Activated CD4-positive, alpha-beta memory T cell treated with anti-CD3 and anti-CD28 coated beads, Interleukin-2, amount 10 ng/mL, durations not matched to agents 7 days and 5 days (primary cell): ENCODE data around the gene KAT8. TPM values are rescaled to one million over a fixed set of nuclear protein-coding genes. Genes with fewer than 3 reads are reported as not detected.

ENCODE experiments used
- CTCF ChIA-PET: fragments of 350-600 bp; sonication (Branson Sonifier 250); formaldehyde crosslinking; loops from one replicate; lab custom pipeline; 2021; ENCODE audit warnings: antibody characterized with exemption, inconsistent platforms; lab: Charles Lee
- POLR2A ChIA-PET: fragments of 350-600 bp; sonication (Branson Sonifier 250); formaldehyde crosslinking; loops from one replicate; lab custom pipeline; 2021; ENCODE audit warnings: antibody characterized with exemption; lab: Charles Lee
- DNase-seq: peaks from one replicate; pipeline ENCODE4 v3.0.0-alpha.2; 2020
- H3K27ac Mint-ChIP-seq: one replicate; pipeline ENCODE4 v1.8.0; 2021; ENCODE audit warnings: mild to moderate bottlenecking, mixed read lengths
- H3K27me3 Mint-ChIP-seq: one replicate; pipeline ENCODE4 v1.8.0; 2021; ENCODE audit warnings: mixed read lengths
- H3K36me3 Mint-ChIP-seq: one replicate; pipeline ENCODE4 v1.8.0; 2021; ENCODE audit warnings: low read depth, mixed read lengths
- H3K4me1 Mint-ChIP-seq: one replicate; pipeline ENCODE4 v1.8.0; 2021; ENCODE audit warnings: mixed read lengths
- H3K4me3 Mint-ChIP-seq: one replicate; pipeline ENCODE4 v1.8.0; 2021; ENCODE audit warnings: mild to moderate bottlenecking, mixed read lengths
- H3K9me3 Mint-ChIP-seq: one replicate; pipeline ENCODE4 v1.8.0; 2021; ENCODE audit warnings: mixed read lengths
- total RNA-seq, 2 experiments: library from RNA; stranded (reverse); gene quantifications; one replicate each; pipeline ENCODE4 v1.2.3, GENCODE V29; 2021

KAT8 gene
- total RNA-seq, 2 experiments from 2014 or later: 43.7 to 44.3 TPM

DNA sequence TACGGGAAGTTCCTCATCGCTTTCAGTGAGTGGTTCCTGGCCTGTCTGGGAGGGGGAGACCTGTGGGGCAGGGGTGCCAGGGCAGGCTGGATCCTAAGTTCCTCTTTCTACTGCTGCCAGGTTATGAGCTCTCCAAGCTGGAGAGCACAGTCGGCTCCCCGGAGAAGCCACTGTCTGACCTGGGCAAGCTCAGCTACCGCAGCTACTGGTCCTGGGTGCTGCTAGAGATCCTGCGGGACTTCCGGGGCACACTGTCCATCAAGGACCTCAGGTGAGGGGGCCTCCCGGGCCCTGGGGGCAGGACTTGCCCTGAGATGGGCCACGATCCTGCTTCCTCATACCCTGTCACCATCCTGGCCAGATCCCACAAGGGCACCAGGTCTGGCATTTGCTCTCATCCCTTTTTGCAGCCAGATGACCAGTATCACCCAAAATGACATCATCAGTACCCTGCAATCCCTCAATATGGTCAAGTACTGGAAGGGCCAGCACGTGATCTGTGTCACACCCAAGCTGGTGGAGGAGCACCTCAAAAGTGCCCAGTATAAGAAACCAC, 12.9 kb downstream of the KAT8 start:
- H3K27me3 Mint-ChIP-seq: no peaks in the 10 kb centered on the region
- no peak for DNase-seq
- H3K9me3 Mint-ChIP-seq: no peaks in the 10 kb centered on the region
- H3K27ac Mint-ChIP-seq: no peak overlapping the region
- ChIA-PET CTCF (interaction anchor here (1.3 kb wide), 1 partner anchor 13 kb away, joined by 4 read pairs; the partner anchor contains the start of gene KAT8), POLR2A (interaction anchor here (1.7 to 2.0 kb wide), 3 partner anchors 11 to 50 kb away, joined by 4 to 7 read pairs (median 6); partner anchors contain the start of genes FUS and KAT8)
- H3K36me3 Mint-ChIP-seq: peaks cover 13% of the 10 kb centered on the region
- no peak overlapping the region for H3K4me3 Mint-ChIP-seq
- peaks cover 1% of the 10 kb centered on the region for H3K4me1 Mint-ChIP-seq

- ChIA-PET CTCF (no interaction called here), POLR2A (interaction anchor here (1.7 to 2.0 kb wide), 3 partner anchors 11 to 49 kb away, joined by 4 to 7 read pairs (median 6); partner anchors contain the start of genes FUS and KAT8)
- peaks cover 1% of the 10 kb centered on the region for H3K4me1 Mint-ChIP-seq
- H3K36me3 Mint-ChIP-seq: peaks cover 10% of the 10 kb centered on the region
- H3K27ac Mint-ChIP-seq: no peak overlapping the region
- no peaks in the 10 kb centered on the region for H3K9me3 Mint-ChIP-seq
- no peak overlapping the region for H3K4me3 Mint-ChIP-seq
- no peaks in the 10 kb centered on the region for H3K27me3 Mint-ChIP-seq
- no peak for DNase-seq
Observed at GRCh38 chr16:31130899-31131298, 13.4 kb downstream of the KAT8 start.

DNA sequence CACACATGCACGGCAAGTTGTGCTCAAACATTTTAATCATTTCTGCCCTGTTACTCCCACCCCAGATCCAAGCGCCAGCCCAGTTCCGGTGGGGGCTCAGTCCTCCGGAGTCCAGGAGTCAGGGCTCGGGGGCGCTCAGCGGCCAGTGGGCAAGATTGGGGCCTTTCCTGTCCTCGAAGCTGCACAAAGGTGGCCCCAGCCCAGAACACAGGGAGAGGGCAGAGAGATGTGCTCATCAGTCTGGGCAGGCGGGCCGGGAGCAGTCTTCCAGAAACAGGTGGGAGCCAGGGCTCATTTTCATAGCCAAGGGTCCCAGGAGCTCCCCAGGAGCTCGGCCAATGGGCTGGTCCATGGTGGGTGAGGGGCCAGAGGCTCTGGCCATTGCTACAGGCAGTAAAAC, 14.0 kb downstream of the KAT8 start:
- Mint-ChIP-seq H3K4me3 (no peak overlapping the region), H3K9me3 (no peaks in the 10 kb centered on the region), H3K27ac (no peak overlapping the region), H3K4me1 (peaks cover 1% of the 10 kb centered on the region), H3K27me3 (no peaks in the 10 kb centered on the region), H3K36me3 (peaks cover 5% of the 10 kb centered on the region)
- DNase-seq: no peak
- POLR2A ChIA-PET: interaction anchor here (1.7 kb wide), 2 partner anchors 13 to 49 kb away, joined by 4 to 6 read pairs; partner anchors contain the start of genes FUS and KAT8
- CTCF ChIA-PET: interaction anchor here (0.6 kb wide), 1 partner anchor 10 kb away, joined by 3 read pairs; no protein-coding TSS in a partner anchor

- POLR2A ChIA-PET: interaction anchor here (1.7 kb wide), 2 partner anchors 14 to 48 kb away, joined by 4 to 6 read pairs; partner anchors contain the start of genes FUS and KAT8
Observed at GRCh38 chr16:31131841-31132271, 14.4 kb downstream of the KAT8 start.

DNA sequence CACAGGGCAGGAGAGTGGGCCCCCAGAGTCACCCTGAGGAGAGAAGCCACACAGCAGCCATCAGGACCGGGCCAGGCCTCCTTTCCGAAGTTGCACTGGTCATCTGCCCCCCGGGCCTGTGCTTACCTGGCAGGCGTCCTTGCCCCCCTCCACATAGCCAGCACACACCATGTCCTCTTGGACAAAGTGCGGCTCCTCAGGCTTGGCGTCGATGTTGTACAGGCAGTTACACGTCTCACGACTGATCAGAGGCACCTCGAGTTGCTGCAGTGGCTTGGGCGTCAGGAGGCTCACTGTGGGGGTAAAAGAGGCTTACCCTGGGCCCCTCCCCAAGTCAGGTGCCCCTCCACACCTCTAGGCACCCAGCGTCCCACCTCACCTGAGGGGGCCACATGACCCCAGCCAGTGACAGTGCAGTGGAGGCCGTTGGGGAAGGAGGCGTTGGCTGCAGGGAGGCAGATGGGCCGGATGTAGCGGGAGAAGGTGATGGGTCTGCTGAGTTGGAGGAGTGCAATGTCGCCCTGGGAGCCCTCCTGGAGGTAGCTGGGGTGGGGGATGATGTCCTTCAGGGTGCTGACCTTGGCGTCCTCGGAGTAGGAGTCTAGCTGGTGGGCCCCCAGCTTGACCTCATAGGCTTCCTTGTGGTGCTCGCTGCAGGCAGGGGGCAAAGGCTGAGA, 15.0 kb downstream of the KAT8 start:
- POLR2A ChIA-PET: interaction anchor here (1.2 kb wide), 1 partner anchor 15 kb away, joined by 4 read pairs; the partner anchor contains the start of gene KAT8
- H3K36me3 Mint-ChIP-seq: peaks cover 5% of the 10 kb centered on the region
- H3K4me1 Mint-ChIP-seq: peaks cover 1% of the 10 kb centered on the region
- no peaks in the 10 kb centered on the region for H3K27me3 Mint-ChIP-seq
- CTCF ChIA-PET: interaction anchor here (1.6 kb wide), 1 partner anchor 10 kb away, joined by 7 read pairs; no protein-coding TSS in a partner anchor
- H3K4me3 Mint-ChIP-seq: no peak overlapping the region
- H3K9me3 Mint-ChIP-seq: no peaks in the 10 kb centered on the region
- no peak for DNase-seq
- H3K27ac Mint-ChIP-seq: no peak overlapping the region

More at GRCh38 chr16:31131841-31132271, 14.4 kb downstream of the KAT8 start:
- H3K27me3 Mint-ChIP-seq: no peaks in the 10 kb centered on the region
- H3K4me1 Mint-ChIP-seq: peaks cover 1% of the 10 kb centered on the region
- H3K27ac Mint-ChIP-seq: no peak overlapping the region
- CTCF ChIA-PET: interaction anchor here (0.6 to 1.6 kb wide), 2 partner anchors 10 kb away, joined by 3 to 7 read pairs; no protein-coding TSS in a partner anchor
- no peaks in the 10 kb centered on the region for H3K9me3 Mint-ChIP-seq
- H3K4me3 Mint-ChIP-seq: no peak overlapping the region
- H3K36me3 Mint-ChIP-seq: peaks cover 5% of the 10 kb centered on the region
- no peak for DNase-seq

- no peaks in the 10 kb centered on the region for H3K9me3 Mint-ChIP-seq
- DNase-seq: no peak
- ChIA-PET POLR2A (interaction anchor here (1.2 to 1.4 kb wide), 2 partner anchors 9 to 15 kb away, joined by 4 to 5 read pairs; partner anchors contain the start of gene KAT8), CTCF (interaction anchor here (1.6 kb wide), 1 partner anchor 9 kb away, joined by 7 read pairs; no protein-coding TSS in a partner anchor)
- H3K36me3 Mint-ChIP-seq: peaks cover 5% of the 10 kb centered on the region
- H3K4me1 Mint-ChIP-seq: peaks cover 1% of the 10 kb centered on the region
- no peak overlapping the region for H3K4me3 Mint-ChIP-seq
- no peaks in the 10 kb centered on the region for H3K27me3 Mint-ChIP-seq
- no peak overlapping the region for H3K27ac Mint-ChIP-seq
Observed at GRCh38 chr16:31133046-31133501, 15.6 kb downstream of the KAT8 start.

- no peak overlapping the region for H3K27ac Mint-ChIP-seq
- H3K9me3 Mint-ChIP-seq: no peaks in the 10 kb centered on the region
- H3K4me1 Mint-ChIP-seq: no peaks in the 10 kb centered on the region
- no peaks in the 10 kb centered on the region for H3K27me3 Mint-ChIP-seq
- no peak overlapping the region for H3K4me3 Mint-ChIP-seq
- POLR2A ChIA-PET: interaction anchor here (1.4 kb wide), 2 partner anchors 8 to 12 kb away, joined by 3 to 5 read pairs; no protein-coding TSS in a partner anchor
- CTCF ChIA-PET: no interaction called here
- DNase-seq: no peak
- peaks cover 5% of the 10 kb centered on the region for H3K36me3 Mint-ChIP-seq
Observed at GRCh38 chr16:31134091-31134571, 16.7 kb downstream of the KAT8 start.

DNA sequence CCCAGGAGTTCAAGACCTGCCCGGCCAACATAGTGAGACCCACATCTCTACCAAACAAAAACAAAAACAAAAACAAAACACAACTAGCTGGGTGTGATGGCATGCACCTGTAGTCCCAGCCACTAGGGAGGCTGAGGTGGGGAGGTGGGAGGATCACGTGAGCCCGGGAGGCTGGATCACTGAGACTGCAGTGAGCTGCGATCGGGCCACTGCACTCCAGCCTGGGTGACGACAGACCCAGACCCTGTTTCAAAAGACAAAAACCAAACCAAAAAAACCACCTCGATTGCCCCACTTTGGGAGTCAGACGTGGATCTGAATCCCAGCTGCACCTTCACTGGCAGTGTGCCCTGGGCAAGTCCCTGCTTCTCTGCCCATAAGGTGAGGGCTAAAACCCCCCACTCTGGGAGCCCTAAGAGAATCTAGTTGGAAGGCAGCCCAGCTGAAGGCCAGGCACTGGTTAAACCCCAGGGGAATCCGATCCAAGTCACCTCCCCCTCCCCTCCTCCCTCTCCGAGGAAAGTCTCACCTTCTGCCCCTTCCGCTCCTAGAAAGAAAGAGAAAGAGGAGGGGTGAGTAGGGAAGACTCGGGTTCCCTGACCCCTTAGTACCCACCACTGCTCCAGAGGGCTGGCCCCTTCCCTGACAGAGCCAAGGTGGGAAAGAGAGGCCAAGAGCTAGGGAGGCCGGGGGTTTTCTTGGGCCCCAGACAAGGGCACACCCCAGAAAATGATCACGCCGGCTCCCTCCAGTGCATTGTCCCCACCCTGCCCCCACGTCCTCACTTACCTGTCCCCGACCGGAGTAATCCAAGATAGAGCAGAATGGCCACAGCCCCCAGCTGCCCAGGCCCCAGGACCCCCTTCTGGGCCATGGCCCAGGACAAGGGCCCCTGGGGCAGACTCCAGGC, 17.4 kb downstream of the KAT8 start:
- Mint-ChIP-seq H3K27me3 (no peaks in the 10 kb centered on the region), H3K27ac (no peak overlapping the region), H3K9me3 (no peaks in the 10 kb centered on the region), H3K36me3 (peaks cover 5% of the 10 kb centered on the region), H3K4me1 (no peaks in the 10 kb centered on the region), H3K4me3 (no peak overlapping the region)
- DNase-seq: no peak
- ChIA-PET CTCF (no interaction called here), POLR2A (interaction anchor here (0.9 to 1.4 kb wide), 2 partner anchors 13 to 51 kb away, joined by 3 read pairs; no protein-coding TSS in a partner anchor)

DNA sequence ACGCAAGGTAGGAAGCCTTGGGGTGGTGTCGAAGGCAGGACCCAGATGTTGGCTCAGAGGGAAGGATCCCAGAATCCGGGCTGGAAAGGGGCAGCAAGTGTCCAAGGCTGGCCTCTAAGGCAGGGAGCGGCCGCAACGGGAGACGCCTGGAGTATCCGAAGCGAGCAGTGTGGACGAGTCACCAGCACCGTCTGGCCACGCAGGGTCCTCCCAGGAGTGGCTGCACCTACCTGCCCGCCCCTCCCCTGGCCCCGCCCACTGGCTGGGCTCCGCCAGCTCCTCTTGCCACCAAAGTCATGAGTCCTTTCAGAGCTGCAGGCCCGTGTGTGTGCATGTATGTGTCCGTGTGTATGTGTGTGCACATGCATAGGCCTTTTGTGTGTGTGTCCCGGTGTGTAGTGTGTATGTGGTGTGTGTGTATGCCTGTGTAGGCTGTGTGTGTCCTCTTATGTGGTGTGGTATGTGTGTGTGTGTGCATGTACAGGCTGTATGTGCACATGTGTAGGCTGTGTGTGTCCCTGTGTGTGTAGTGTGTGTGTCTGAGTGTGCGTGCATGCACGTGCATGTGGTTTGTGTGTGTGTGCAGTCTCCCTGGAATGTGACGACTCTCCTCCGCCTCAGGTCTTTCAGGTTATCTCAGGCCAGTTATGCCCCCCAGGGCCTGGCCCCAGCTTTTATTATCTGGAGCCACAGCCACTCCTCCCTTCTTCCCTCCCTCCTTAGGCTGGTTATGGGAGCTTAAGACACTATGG, 18.2 kb downstream of the KAT8 start, which contains the start of gene PRSS8:
TSS of gene PRSS8 (minus strand) at position 193 of the 752 bp plus-strand sequence. CDS start 229 bp downstream, outside the sequence.
- no peak within 1 kb of the TSS for H3K4me3 Mint-ChIP-seq
- no peak for DNase-seq
- no peaks in the 10 kb centered on the region for H3K27me3 Mint-ChIP-seq
- CTCF ChIA-PET: interaction anchor here (1.2 kb wide), 1 partner anchor 11 kb away, joined by 3 read pairs; no protein-coding TSS in a partner anchor
- POLR2A ChIA-PET: interaction anchor here (0.9 to 2.0 kb wide), 3 partner anchors 14 to 50 kb away, joined by 3 to 6 read pairs (median 3); partner anchors contain the start of gene KAT8
- H3K4me1 Mint-ChIP-seq: peaks cover 1% of the 10 kb centered on the region
- H3K27ac Mint-ChIP-seq: no peak within 1 kb of the TSS
- peaks cover 5% of the 10 kb centered on the region for H3K36me3 Mint-ChIP-seq
- no peaks in the 10 kb centered on the region for H3K9me3 Mint-ChIP-seq

DNA sequence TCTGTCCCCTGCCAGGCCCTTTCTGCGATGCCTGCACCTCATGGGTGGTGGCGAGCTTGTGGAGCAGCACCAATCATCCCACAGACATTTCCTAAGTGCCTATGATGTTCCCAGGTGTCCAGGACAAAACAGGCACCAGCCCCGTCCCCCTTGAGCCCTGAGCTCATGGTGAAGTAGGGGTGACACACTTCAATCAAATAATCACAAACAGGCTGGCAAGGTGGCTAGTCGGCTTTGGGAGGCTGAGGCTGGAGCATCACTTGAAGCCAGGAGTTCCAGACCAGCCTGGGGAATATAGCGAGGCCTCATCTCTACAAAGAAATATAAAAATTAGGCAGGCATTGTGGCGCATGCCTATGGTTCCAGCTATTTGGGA, 18.8 kb downstream of the KAT8 start:
- no peak overlapping the region for H3K4me3 Mint-ChIP-seq
- no peaks in the 10 kb centered on the region for H3K27me3 Mint-ChIP-seq
- peaks cover 5% of the 10 kb centered on the region for H3K36me3 Mint-ChIP-seq
- peaks cover 3% of the 10 kb centered on the region for H3K4me1 Mint-ChIP-seq
- ChIA-PET CTCF (interaction anchor here (1.2 kb wide), 1 partner anchor 11 kb away, joined by 3 read pairs; no protein-coding TSS in a partner anchor), POLR2A (interaction anchor here (2.0 kb wide), 1 partner anchor 19 kb away, joined by 6 read pairs; the partner anchor contains the start of gene KAT8)
- H3K27ac Mint-ChIP-seq: no peak overlapping the region
- no peak for DNase-seq
- H3K9me3 Mint-ChIP-seq: no peaks in the 10 kb centered on the region
